Left colon (tissue), 2 donors: Measurements from ENCODE around the gene GPX4. TPM values are rescaled to one million over a fixed set of nuclear protein-coding genes. Genes with fewer than 3 reads are reported as not detected.
A peak's percentile ranks its signal among the peaks of the same experiment; 100 is the strongest.

Experiments
- ATAC-seq: fragments of 200-7000 bp; cut with Tn5 transposase; one replicate; pipeline ENCODE4 v1.9.1; 2020; ENCODE audit warnings: mild to moderate bottlenecking, moderate library complexity
- DNase-seq, 2 donors: peaks; one replicate each; pipeline ENCODE4 v3.0.0-alpha.2; 2020
- intact Hi-C, 2 donors: fragments of 100-400 bp; cut with DNase I in 1 of 2; cut with micrococcal nuclease in 1 of 2; formaldehyde crosslinking; loops; one replicate each; pipeline versions ENCODE4 v1.11.2 to v1.14.0; 2022; cut with DNase I, micrococcal nuclease
- total RNA-seq, 2 donors: library from RNA; stranded (reverse); fragmentation: NEBNext Ultra II Directional; extraction: Animal tissue kit (Norgen Biotek cat#: 25700); gene quantifications; one replicate each; pipeline ENCODE4 v1.2.1, GENCODE V29; 2021
- donor health status: DM: no; HTN: no; CAD: no.
- donor health status: DM: yes; HTN: yes; CAD: no.

GPX4 gene
- total RNA-seq, 2 donors from 2014 or later = 162 to 176 TPM

DNA sequence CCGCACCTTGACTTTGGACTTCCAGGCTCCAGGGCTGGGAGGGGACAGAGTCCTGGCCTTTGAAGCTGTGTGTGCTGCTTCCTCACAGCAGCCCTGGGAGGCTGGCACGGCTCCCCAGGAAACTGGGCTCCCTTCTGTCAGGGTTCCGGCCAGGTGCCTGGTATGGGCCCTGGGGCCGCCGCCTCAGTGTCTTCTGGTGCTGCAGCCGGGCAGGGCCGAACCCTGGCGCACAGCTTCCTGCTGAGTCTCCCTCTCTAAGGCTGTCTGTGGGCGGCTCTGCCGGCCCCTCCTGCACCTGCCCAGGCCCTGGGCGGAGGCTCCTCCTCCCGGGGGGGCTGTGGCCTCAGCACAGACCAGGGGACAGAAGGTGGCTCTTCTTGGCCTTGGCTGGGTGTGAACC is 32.4 kb downstream of the GPX4 start:
- intact Hi-C loops = no loop called here
- ATAC-seq = peak; percentile 70
- DNase-seq = peak; percentile 75 to 77

DNA sequence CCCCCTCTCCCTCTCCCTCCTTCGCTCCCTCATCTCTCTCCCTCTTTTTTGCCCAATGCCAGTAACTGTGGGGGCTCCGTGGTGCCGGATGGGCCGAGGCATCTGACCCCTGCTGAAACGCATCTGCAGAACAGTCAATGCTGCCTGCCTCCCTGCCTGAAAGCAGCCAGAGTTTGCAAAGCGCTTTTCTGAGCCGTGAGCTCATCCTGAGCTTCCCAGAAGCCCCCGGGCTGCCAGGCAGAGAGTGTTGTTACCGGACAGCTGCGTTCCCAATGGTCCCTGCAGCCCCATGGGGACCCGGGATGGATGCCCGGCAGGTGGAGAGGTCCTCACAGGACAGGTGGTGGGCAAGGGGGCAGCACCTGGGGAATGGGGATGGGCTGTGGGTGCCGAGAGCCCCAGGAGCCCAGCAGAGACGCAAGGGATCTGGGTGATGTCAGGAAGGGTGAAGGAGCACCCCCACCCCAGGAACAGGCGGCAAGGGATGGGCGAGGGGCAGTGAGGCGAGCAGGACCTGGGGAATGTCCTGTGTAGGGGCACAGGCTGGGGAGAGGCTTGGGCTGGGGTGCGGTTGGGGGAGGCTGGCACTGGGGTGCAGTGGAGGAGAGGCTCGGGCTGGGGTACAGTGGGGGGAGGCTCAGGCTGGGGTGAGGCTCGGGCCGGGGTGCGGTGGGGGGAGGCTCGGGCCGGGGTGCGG is 33.0 kb downstream of the GPX4 start:
- no peak for DNase-seq
- ATAC-seq = no peak
- intact Hi-C loops = no loop called here

DNA sequence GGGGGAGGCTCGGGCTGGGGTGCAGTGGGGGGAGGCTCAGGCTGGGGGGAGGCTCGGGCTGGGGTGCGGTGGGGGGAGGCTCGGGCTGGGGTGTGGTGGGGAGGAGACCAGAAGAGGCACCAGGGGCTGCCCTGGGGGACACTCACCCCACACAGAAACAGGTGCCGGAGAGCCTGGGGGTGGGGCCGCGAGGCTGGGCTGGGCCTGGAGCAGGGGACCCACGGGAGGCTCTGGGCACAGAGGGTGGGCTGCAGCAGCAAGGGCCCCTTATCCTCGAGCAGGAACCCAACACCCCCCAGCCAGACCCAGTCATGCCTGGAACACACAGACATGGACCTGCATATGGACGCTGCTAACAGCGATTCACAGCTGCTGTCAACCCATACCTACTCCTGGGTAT is 34.3 kb downstream of the GPX4 start:
- intact Hi-C loops = no loop called here
- DNase-seq = no peak
- no peak for ATAC-seq

DNA sequence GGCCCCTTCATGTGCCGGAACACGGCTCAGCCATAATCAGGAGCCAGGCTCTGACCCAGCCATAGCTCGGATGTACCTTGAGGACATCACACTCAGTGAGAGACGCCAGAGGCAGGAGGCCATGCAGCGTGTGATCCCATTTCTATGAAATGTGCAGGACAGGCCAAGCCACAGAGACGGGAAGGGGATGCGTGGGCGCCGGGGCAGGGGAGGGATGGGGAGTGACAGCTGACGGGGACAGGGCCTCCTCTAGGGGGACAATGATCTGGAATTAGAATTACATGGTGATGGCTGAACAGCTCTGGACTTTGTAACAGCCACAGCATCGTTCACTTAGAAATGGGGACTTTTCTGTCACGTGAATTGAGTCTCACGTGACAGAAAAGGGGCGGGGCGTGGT is 35.3 kb downstream of the GPX4 start:
- ATAC-seq (no peak), DNase-seq (no peak)
- intact Hi-C loops = no loop called here

DNA sequence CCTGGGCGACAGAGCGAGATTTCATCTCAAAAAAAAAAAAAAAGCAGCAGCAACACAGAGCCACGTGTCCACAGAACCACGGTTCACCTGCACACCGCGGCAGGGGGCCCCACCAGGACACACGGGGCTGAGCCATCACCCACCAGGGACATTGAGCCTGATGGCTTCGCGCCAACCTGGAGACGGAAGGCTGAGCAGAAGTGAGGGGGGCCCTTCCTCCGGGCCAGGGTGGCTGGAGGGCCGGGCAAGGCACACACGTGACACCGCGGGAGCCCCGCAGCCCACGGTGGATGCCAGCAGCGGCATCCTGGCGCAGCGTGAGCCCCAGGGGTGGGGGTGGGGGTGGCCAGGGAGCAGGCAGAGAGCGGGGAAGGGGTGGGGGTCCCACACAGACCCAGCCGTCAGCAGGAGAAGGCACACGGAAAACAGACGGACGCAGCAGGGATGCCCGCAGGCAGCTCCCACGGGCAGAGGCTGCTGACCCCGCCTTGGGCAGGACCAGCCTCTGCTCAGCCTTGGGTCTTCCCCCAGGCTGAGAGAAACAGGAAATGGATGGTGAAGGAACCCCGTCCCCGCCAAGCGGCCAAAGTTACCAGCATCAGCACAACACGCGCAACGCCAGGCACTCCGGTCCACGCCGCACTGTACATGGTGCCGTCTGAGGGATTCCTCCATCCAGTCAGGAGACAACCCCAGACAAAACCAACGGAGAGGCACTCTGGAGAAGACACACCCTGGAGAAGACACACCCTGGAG is 36.7 kb downstream of the GPX4 start:
- DNase-seq = no peak
- intact Hi-C loops = no loop called here
- ATAC-seq = no peak

DNA sequence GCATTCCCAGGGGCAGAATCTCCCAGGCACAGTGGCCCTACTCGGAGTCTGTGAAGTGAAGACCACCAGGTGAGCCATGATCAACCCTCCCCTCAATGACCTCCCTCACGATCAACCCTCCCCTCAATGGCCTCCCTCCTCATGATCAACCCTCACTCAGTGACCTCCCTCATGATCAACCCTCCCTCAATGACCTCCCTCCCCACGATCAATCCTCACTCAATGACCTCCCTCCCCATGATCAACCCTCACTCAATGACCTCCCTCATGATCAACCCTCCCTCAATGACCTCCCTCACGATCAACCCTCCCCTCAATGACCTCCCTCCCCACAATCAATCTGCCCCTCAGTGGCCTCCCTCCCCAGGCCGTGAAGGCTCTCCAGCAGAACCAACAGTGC is 38.1 kb downstream of the GPX4 start:
- DNase-seq = no peak
- ATAC-seq = peak; percentile 27
- intact Hi-C loops = no loop called here

DNA sequence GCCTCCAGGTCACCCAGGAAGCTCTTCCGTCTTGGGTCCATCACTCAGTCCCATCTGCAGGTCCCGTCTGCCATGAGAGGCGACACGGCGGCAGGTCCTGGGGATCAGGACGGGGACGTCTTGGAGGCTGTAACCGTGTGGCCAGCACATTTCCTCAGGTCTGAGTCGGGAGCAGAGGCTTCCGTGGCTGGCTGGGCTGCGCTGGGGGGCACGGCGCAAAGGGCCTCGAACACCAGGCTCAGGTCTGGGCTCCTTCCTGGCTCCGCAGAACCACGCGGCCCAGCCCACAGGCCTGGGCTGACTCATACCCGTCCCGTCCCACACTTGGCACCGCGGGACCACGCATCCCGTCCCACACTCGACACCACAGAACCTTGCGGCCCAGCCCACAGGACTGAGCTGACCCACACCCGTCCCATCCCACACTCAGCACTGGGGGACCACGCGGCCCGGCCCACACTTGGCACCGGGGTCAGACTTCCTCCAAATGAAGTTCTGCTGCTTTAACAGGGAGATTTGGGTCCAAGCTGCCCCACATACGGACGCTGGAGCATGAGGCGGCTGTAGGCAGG is 40.1 kb downstream of the GPX4 start:
- intact Hi-C loops = no loop called here
- no peak for ATAC-seq

DNA sequence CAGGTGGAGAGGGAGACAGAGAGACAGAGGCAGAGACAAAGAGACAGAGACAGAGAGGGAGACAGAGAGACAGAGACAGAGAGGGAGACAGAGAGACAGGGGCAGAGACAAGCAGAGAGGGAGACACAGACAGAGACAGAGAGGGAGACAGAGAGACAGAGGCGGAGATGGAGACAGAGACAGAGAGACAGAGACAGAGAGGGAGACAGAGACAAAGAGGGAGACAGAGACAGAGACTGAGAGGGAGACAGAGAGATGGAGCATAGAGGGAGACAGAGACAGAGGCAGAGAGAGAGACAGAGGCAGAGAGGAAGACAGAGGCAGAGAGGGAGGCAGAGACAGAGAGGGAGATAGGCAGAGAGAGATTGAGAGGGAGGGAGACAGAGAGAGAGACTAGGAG is 40.9 kb downstream of the GPX4 start:
- ATAC-seq = no peak
- no peak for DNase-seq
- intact Hi-C loops = no loop called here

More for the DNA sequence above, 40.1 kb downstream of the GPX4 start:
- DNase-seq = no peak

DNA sequence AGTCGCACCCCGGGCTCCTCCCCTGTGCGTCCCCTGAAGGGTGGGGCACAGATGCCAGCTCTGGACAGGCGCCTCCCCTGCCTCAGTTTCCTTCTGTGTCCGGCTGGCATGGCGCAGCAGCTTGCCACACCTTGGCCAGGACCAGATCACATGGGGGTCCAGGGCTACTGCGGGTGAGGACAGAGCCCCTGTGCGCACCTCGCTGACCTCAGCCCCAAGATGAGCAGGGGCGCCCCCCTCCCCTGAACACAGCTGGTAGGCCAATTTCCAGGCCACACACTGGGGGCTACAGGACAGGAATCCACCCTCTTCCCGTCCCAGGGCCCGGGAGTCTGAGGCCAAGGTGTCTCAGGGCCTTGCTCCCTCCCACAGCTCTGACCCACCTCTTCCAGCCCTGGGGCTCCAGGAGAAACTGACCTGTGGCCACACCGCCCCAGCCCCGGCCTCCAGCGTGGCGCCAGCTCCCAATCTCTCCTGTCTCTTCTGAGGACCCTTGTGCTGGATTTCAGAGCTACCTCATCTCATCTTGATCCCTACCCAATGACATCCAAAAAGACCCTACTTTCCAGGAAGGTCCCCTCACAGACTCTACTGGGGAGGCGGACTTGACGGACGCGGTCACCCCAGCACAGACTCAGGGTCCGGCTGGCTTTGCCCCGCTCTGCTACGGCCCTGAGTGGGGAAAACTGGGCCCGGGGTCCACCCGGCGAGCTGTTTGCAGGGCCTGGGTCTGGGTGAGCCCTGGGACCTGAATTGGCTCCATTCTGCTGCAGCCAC is 42.0 kb downstream of the GPX4 start:
- DNase-seq (no peak), ATAC-seq (no peak)
- intact Hi-C loops = no loop called here

DNA sequence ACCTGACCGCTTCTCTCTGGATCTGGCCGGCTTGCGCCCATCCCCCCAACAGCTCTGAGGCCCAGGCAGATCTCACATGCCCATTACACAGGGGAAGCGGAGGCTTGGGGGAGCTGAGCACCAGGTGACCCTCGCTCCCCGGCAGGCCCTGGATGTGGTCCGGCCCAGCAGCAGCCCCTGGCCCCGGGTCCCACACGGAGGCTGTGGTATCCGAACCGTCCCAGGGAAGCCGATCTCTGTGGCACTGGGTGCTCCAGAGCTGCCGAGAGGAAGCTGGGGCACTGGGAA is 42.6 kb downstream of the GPX4 start:
- intact Hi-C loops = no loop called here
- ATAC-seq (no peak), DNase-seq (no peak)

DNA sequence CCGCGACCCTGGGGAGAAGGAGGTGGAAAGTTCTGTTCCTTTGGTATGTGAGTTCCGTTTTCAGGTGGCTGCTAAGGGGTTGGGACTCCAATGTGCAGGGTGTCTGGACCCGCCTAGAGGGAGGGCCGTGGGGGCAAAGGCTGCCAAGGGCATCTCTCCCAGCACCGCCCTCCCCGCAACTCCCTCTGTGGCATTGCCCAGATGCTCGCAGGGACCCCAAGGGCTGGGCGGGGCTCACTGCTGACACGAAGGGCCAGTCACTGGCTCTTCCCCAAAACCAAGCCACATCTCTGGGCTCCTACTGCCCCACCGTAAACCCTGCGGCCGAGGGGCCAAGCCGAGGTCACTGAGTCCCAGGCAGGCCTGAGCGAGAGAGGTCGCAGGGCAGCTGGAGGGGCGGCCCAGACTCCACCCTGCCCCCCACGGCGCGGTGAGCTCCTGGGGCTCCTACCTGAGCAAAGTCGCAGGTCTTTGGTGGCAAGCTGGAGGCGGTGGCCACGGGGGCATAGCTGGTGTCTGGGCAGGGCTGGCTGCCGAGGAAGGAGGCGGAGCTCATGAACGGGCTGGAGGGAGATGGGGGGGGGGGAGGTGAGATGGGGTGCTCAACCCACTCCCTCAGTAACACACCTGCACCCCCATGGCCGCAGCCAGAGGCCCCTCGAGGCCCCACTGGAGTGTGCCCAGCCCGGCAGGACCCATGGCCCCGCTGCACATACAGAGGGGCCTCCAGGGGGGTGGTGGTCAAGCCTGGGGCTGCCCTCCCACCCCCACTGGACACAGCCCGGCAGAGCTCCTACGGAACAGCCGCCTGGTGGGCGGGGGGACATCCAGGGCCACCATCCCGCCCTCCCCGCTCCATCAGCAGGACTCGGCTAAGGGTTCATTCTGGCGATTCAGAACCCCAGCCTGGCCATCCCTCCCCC is 43.3 kb downstream of the GPX4 start:
- DNase-seq (no peak), ATAC-seq (no peak)
- intact Hi-C loops = no loop called here

DNA sequence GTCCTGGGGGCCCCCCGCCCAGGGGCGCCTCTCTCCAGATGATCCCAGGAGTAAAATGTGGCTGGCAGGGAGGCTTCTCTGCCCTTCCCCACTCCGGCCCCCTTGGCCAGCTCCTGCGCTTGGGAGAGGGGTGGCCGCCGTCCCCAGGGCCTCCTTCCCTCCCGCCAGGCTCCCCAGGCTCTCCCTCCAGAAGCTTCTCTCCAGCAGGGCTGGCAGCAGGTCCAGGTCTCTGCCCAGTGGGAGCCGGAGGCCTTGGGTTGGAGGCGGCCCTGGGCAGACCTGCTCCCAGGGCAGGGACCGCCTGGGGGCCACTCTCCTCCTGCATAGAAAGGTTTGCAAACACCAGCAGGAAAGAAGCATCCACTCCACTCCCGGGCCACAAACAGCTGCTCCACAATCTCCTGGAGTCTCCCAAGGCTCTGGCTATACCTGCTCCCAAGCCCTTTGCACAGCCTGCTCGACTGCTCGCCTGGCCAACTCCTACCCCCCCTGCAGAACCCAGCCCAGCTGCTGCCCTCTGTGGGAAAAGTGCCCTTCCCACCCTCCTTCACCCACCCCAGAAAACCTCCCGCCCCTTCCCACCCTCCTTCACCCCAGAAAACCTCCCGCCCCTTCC is 44.2 kb downstream of the GPX4 start:
- DNase-seq (no peak), ATAC-seq (no peak)
- intact Hi-C loops = no loop called here

DNA sequence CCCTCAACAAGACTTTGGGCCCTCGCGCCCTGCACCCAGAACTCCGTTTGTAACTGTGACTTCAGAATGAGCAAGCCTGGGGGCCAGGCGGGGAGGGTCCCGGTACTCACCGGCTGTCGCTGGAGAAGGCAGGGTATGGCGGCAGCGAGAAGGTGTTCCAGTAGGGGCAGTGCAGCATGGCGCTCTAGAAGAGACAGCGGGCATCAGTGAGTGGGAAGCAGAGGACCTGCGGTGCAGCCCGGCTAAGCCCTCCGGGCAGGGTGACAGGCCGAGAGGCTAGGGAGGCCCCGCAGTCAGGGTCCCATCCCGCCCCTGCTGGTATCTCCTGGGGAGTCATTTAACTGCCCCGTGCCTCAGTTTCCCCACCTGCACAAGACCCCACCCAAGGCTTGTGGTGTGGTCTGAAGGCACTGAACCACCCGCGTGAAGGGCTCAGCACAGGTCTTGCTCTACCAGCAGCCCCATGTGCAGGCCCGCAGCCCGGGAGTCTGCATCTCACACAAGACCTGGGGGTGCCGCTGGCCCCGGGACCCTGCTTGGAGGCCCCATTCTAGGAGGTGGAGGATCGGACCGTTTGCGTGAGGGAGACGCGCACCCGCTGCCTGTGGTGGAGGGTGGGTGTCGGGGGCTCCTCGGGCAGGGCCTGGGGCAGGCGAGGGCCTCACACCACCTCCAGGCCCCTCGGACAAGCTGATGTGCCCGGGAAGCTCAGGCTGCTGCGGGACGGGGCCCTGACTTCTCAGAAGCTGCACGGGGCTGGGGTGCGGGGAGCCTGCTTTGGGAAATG is 45.7 kb downstream of the GPX4 start:
- intact Hi-C loops = no loop called here
- ATAC-seq = no peak

DNA sequence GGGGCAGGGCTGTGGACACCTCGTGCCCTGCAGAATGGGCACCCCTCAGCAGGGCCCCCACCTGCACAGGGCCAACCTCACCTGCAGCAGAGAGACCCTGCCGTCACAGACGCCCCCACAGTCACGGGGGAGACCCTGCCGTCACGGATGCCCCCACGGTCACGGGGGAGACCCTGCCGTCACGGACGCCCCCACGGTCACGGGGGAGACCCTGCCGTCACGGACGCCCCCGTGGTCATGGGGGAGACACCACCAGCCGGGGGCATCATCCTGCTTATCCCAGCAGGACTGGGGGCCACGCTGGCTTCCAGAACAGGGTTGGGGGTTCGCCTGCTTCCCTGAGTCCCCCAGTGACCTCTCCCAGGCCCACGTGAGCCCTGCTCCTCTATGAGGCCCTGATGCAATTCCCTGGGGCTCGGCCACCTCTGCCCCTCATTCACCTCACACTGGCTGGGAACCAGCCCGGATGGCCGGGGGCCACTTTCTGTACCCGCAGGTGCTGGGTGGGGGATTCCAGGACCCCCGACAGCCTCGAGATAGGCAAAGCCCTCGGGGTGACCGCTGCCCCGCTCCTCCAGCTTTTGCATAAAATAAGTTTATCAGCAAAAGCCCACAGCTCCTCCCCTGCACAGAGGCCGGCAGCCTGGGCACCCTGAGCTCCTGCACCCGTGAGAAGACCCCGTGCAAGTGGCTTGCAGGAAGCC is 46.7 kb downstream of the GPX4 start:
- no peak for DNase-seq
- intact Hi-C loops = no loop called here
- no peak for ATAC-seq

More for the DNA sequence above, 45.7 kb downstream of the GPX4 start:
- DNase-seq = no peak

DNA sequence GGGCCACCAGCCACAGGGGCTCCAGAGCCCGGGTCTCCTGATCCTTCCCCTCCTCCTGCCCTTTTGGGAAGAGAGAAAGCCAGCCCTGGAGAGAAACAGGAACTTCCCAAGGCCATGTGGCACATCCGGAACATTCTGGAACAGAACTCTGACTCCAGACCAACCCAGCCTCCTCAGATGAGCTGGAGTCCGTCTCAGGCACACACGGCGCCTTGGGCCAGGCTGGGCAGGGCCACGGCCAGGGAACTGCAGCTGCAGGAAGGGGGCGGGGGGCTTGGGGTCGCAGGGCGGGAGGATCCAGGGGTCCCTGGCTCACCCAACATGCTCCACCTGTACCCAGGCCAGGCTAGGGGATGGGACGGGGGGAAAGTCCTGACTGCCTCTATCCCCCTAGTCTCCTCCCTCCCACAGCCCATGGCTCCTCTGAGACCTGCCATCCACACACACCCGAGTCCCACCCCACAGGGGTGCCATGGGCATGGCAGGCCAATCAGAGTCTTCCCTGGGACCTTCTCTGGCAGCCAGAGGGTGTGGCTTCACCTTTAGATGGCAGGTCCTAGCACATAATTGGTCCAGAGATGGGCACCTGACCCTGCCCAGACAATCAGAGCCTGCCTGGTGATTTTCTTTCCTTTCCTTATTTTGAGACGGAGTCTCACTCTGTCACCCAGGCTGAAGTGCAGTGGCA is 47.4 kb downstream of the GPX4 start:
- intact Hi-C loops = no loop called here
- ATAC-seq (no peak), DNase-seq (no peak)

DNA sequence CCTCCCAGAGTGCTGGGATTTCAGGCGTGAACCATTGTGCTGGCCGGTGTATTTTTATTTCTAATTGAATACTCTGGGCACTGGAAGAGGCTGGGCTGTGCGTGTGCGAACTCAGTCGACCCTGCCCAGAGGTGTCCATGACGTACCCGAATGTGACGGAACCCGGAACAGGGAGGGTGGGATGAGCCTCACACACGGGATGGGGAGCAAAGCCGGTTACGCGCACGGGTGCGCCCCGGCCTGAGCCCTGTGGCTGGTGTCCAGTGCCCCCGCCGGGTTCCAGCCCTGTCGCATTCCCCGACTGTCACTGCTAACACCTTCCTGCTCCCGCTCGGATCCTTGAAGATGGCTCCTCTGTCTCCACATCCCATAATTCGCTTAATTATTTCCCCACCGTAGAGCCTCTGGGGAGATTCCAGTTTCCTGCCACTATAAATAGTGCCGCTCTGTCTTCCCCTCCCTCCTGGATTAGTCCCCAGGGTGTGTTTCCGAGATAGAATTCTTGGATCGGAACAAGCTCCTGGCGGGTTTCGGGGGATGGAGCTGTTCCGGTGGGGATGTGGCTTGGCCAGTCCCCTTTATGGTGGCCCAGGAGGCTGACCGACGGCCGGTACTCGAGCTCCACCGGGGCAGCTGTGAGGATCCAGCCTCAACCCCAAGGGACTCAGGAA is 48.3 kb downstream of the GPX4 start:
- intact Hi-C loops = no loop called here
- DNase-seq (no peak), ATAC-seq (no peak)
